T-cell (primary cell): Measurements from ENCODE around the gene RNGTT. TPM values are rescaled to one million over a fixed set of nuclear protein-coding genes. Genes with fewer than 3 reads are reported as not detected.

Experiments used
- ATAC-seq, 4 experiments: fragments of 200-7000 bp in 3 of 4; fragments of 150-1000 bp in 1 of 4; cut with Tn5 transposase; replicated peaks in 1 of 4; 1 replicate in 3 of 4; 2 replicates in 1 of 4; pipeline ENCODE4 v1.10.0; 2021; ENCODE audit warnings: moderate library complexity in 3 of 4, mild to moderate bottlenecking in 2 of 4, moderate number of reproducible peaks in 1 of 4
- CTCF ChIA-PET, 2 donors: fragments of 300-600 bp; sonication (Branson Sonifier 250); formaldehyde crosslinking; loops; one replicate each; lab custom pipeline; 2022; ENCODE audit warnings: antibody characterized with exemption in 2 of 2; lab: Charles Lee
- POLR2A ChIA-PET, 2 donors: fragments of 300-600 bp; sonication (Branson Sonifier 250); formaldehyde crosslinking; loops; one replicate each; lab custom pipeline; 2022; ENCODE audit warnings: antibody characterized with exemption in 2 of 2; lab: Charles Lee
- DNase-seq, 35 experiments: peaks; one replicate each; pipeline versions ENCODE4 v3.0.0 to v3.0.0-alpha.2; 2013 to 2023
- H3K27ac ChIP-seq: one replicate; pipeline ENCODE4 v1.5.1; 2013; ENCODE audit warnings: low read length
- H3K27me3 ChIP-seq, 2 experiments: replicated peaks in 1 of 2; 1 replicate in 1 of 2; 2 replicates in 1 of 2; pipeline versions ENCODE4 v1.6.1 to v1.7.0; 2013; ENCODE audit warnings: low read length in 1 of 2, mixed read lengths in 1 of 2; ENCODE audit not compliant: control insufficient read depth in 2 of 2, insufficient read depth in 2 of 2; ENCODE audit errors: extremely low read depth in 1 of 2
- H3K36me3 ChIP-seq, 2 donors: 1 replicate in 1 of 2; 2 replicates in 1 of 2; pipeline versions ENCODE4 v1.6.1 to v1.7.0; 2013; ENCODE audit warnings: low read length in 1 of 2; ENCODE audit not compliant: control insufficient read depth in 2 of 2, insufficient read depth in 1 of 2; ENCODE audit errors: extremely low read depth in 1 of 2
- H3K4me1 ChIP-seq, 2 experiments: 1 replicate in 1 of 2; 2 replicates in 1 of 2; pipeline versions ENCODE4 v1.6.1 to v1.7.0; 2013; ENCODE audit warnings: low read length in 2 of 2, mixed read lengths in 1 of 2; ENCODE audit not compliant: insufficient read depth in 2 of 2, control insufficient read depth in 1 of 2; ENCODE audit errors: extremely low read depth in 1 of 2
- H3K4me3 ChIP-seq, 2 donors: 1 replicate in 1 of 2; 2 replicates in 1 of 2; pipeline versions ENCODE4 v1.5.1 to v1.7.0; 2013; ENCODE audit warnings: mild to moderate bottlenecking in 2 of 2, low read length in 1 of 2, moderate library complexity in 1 of 2; ENCODE audit not compliant: control insufficient read depth in 1 of 2; ENCODE audit errors: extremely low read depth in 1 of 2
- H3K9me3 ChIP-seq: 2 replicates; pipeline ENCODE4 v1.7.0; 2013
- H3K27ac Mint-ChIP-seq, 2 donors: one replicate each; pipeline ENCODE4 v1.8.0; 2020 to 2021; ENCODE audit warnings: mild to moderate bottlenecking in 2 of 2, mixed read lengths in 2 of 2
- H3K27me3 Mint-ChIP-seq, 2 donors: one replicate each; pipeline ENCODE4 v1.8.0; 2021 to 2022; ENCODE audit warnings: mixed read lengths in 2 of 2
- H3K36me3 Mint-ChIP-seq: one replicate; pipeline ENCODE4 v1.8.0; 2021; ENCODE audit warnings: mixed read lengths
- H3K4me1 Mint-ChIP-seq, 3 donors: one replicate each; pipeline ENCODE4 v1.8.0; 2020 to 2022; ENCODE audit warnings: mixed read lengths in 3 of 3, mild to moderate bottlenecking in 1 of 3
- H3K4me3 Mint-ChIP-seq, 3 donors: one replicate each; pipeline ENCODE4 v1.8.0; 2020 to 2022; ENCODE audit warnings: mild to moderate bottlenecking in 3 of 3, mixed read lengths in 3 of 3, moderate library complexity in 3 of 3
- H3K9me3 Mint-ChIP-seq, 3 donors: one replicate each; pipeline ENCODE4 v1.8.0; 2020 to 2022; ENCODE audit warnings: mixed read lengths in 3 of 3
- WGBS: methylation state at CpG from one replicate; pipeline ENCODE4 v1.1.5; 2013; ENCODE audit warnings: missing lambda C conversion rate; ENCODE audit not compliant: insufficient coverage; 5-methylcytosine and 5-hydroxymethylcytosine counted together
- total RNA-seq, 35 experiments: library from RNA in 6 of 35; stranded (reverse) in 6 of 35; fragments of 120-200 nt in 1 of 35; gene quantifications; one replicate each; pipeline versions ENCODE4 v1.2.1 to v1.2.4 and lab custom pipeline; 2013 to 2026

RNGTT gene
- total RNA-seq, 5 donors from 2014 or later (not counting 1 experiment from before 2014, with no cell fraction given) = 16.6 to 22.2 (median 17.5) TPM

- ATAC-seq (no peak), DNase-seq (no peak)
- no peak overlapping the region for H3K4me3 Mint-ChIP-seq
- no peak overlapping the region for H3K27ac ChIP-seq
- no peak overlapping the region for H3K27ac Mint-ChIP-seq
- peaks cover 30% of the 10 kb centered on the region for H3K36me3 Mint-ChIP-seq
- no peaks in the 10 kb centered on the region for H3K9me3 ChIP-seq
- 100% methylated on average over 1 of the region's 3 CpGs for WGBS
- H3K9me3 Mint-ChIP-seq = no peaks in the 10 kb centered on the region
- POLR2A ChIA-PET = no interaction called here
- H3K36me3 ChIP-seq = peaks cover 8 to 18% of the 10 kb centered on the region in 2 donors
- H3K27me3 Mint-ChIP-seq = no peaks in the 10 kb centered on the region
- H3K4me1 Mint-ChIP-seq = peaks cover 0 to under 1% (median 0%) of the 10 kb centered on the region in 3 donors
- H3K27me3 ChIP-seq = no peaks in the 10 kb centered on the region
- no peaks in the 10 kb centered on the region for H3K4me1 ChIP-seq
- CTCF ChIA-PET = interaction anchor here in 1 of 2 donors (0.6 to 0.7 kb wide), 2 partner anchors 10 to 11 kb away, joined by 3 read pairs; no protein-coding TSS in a partner anchor
- H3K4me3 ChIP-seq = no peak overlapping the region
Observed at GRCh38 chr6:88890394-88890793, 73.0 kb downstream of the RNGTT start.

- no peak overlapping the region for H3K4me3 ChIP-seq
- Mint-ChIP-seq H3K9me3 (no peaks in the 10 kb centered on the region), H3K4me3 (no peak overlapping the region), H3K4me1 (peaks cover 9 to 20% (median 11%) of the 10 kb centered on the region in 3 donors), H3K36me3 (peaks cover 57% of the 10 kb centered on the region), H3K27me3 (no peaks in the 10 kb centered on the region), H3K27ac (no peak overlapping the region)
- no peaks in the 10 kb centered on the region for H3K9me3 ChIP-seq
- ATAC-seq (no peak), DNase-seq (no peak)
- POLR2A ChIA-PET = no interaction called here
- H3K27me3 ChIP-seq = no peaks in the 10 kb centered on the region
- H3K27ac ChIP-seq = no peak overlapping the region
- peaks cover 8 to 12% of the 10 kb centered on the region in 2 donors for H3K36me3 ChIP-seq
- CTCF ChIA-PET = no interaction called here
- no peaks in the 10 kb centered on the region for H3K4me1 ChIP-seq
Observed at GRCh38 chr6:88884361-88884760, 79.1 kb downstream of the RNGTT start.

DNA sequence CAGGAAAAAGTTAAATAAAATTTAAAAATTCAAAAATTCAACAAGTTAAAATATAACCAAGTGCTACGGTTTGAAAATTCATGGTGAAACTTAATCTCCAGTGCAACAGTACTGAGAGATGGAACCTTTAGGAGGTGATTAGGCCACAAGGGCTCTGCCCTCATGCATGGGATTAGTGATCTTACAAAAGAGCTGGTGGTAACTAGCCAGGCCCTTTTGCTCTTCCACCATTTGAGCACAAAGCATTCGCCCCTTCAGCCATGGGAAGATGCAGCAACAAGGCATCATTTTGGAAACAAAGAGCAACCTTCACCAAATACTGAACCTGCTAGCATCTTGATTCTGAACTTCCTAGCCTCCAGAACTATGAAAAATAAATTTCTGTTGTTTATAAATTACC, 80.9 kb downstream of the RNGTT start:
- Histone ChIP-seq H3K9me3 (no peaks in the 10 kb centered on the region), H3K27ac (no peak overlapping the region), H3K4me3 (no peak overlapping the region), H3K27me3 (no peaks in the 10 kb centered on the region), H3K4me1 (no peaks in the 10 kb centered on the region), H3K36me3 (peaks cover 4 to 8% of the 10 kb centered on the region in 2 donors)
- ChIA-PET POLR2A (interaction anchor here in 1 of 2 donors (0.6 kb wide), 1 partner anchor 1317 kb away, joined by 4 read pairs; no protein-coding TSS in a partner anchor), CTCF (interaction anchor here (0.6 to 1.0 kb wide), 5 partner anchors 9 to 1277 kb away, joined by 3 to 7 read pairs (median 4); no protein-coding TSS in a partner anchor)
- ATAC-seq = no peak
- peaks cover 11 to 20% (median 11%) of the 10 kb centered on the region in 3 donors for H3K4me1 Mint-ChIP-seq
- WGBS = no CpG with 5 or more reads among the region's 2 CpGs
- H3K27ac Mint-ChIP-seq = no peak overlapping the region
- DNase-seq = no peak
- no peaks in the 10 kb centered on the region for H3K9me3 Mint-ChIP-seq
- peaks cover 50% of the 10 kb centered on the region for H3K36me3 Mint-ChIP-seq
- no peaks in the 10 kb centered on the region for H3K27me3 Mint-ChIP-seq
- H3K4me3 Mint-ChIP-seq = no peak overlapping the region

GRCh38 chr6:88881451-88881850, 82.0 kb downstream of the RNGTT start:
- H3K4me3 Mint-ChIP-seq = no peak overlapping the region
- DNase-seq = no peak
- Histone ChIP-seq H3K27ac (no peak overlapping the region), H3K36me3 (peaks cover 0 to 8% of the 10 kb centered on the region in 2 donors), H3K4me1 (no peaks in the 10 kb centered on the region), H3K4me3 (no peak overlapping the region), H3K9me3 (no peaks in the 10 kb centered on the region), H3K27me3 (no peaks in the 10 kb centered on the region)
- no peaks in the 10 kb centered on the region for H3K27me3 Mint-ChIP-seq
- H3K9me3 Mint-ChIP-seq = no peaks in the 10 kb centered on the region
- ChIA-PET POLR2A (no interaction called here), CTCF (no interaction called here)
- no peak for ATAC-seq
- H3K27ac Mint-ChIP-seq = no peak overlapping the region
- H3K4me1 Mint-ChIP-seq = peaks cover 11 to 20% (median 11%) of the 10 kb centered on the region in 3 donors
- 90% methylated on average over 1 of the region's 1 CpG for WGBS
- peaks cover 40% of the 10 kb centered on the region for H3K36me3 Mint-ChIP-seq

GRCh38 chr6:88880021-88880420, 83.4 kb downstream of the RNGTT start:
- Mint-ChIP-seq H3K9me3 (no peaks in the 10 kb centered on the region), H3K27me3 (no peaks in the 10 kb centered on the region), H3K27ac (no peak overlapping the region), H3K36me3 (peaks cover 26% of the 10 kb centered on the region), H3K4me1 (peaks cover 11 to 16% (median 13%) of the 10 kb centered on the region in 3 donors), H3K4me3 (no peak overlapping the region)
- DNase-seq (no peak), ATAC-seq (no peak)
- no peaks in the 10 kb centered on the region for H3K9me3 ChIP-seq
- no peaks in the 10 kb centered on the region for H3K4me1 ChIP-seq
- ChIA-PET POLR2A (interaction anchor here in 1 of 2 donors (0.6 kb wide), 1 partner anchor 1291 kb away, joined by 4 read pairs; the partner anchor contains the start of gene RARS2), CTCF (interaction anchor here in 1 of 2 donors (0.7 kb wide), 1 partner anchor 10 kb away, joined by 3 read pairs; no protein-coding TSS in a partner anchor)
- no peak overlapping the region for H3K27ac ChIP-seq
- H3K27me3 ChIP-seq = no peaks in the 10 kb centered on the region
- H3K36me3 ChIP-seq = no peaks in the 10 kb centered on the region
- no CpG with 5 or more reads among the region's 2 CpGs for WGBS
- no peak overlapping the region for H3K4me3 ChIP-seq

DNA sequence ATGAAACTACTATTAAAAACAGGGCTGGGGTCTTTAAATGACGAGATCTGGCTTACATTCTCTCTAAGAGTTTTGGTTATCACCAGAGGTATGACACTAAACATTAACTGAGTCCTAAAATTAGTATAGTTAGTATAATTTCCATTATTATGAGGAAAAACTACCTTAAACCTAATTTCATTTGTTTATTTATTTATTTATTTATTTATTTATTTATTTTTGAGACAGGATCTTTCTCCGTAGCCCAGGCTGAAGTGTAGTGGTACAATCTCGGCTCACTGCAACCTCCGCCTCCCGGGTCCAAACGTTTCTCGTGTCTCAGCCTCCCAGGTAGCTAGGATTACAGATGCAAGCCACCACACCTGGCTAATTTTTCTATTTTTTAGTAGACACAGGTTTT, 85.5 kb downstream of the RNGTT start:
- H3K36me3 Mint-ChIP-seq = peaks cover 6% of the 10 kb centered on the region
- POLR2A ChIA-PET = interaction anchor here in 1 of 2 donors (0.6 kb wide), 1 partner anchor 41 kb away, joined by 4 read pairs; no protein-coding TSS in a partner anchor
- no peaks in the 10 kb centered on the region for H3K9me3 Mint-ChIP-seq
- DNase-seq = no peak
- no peaks in the 10 kb centered on the region for H3K27me3 ChIP-seq
- no peaks in the 10 kb centered on the region for H3K4me1 ChIP-seq
- H3K36me3 ChIP-seq = no peaks in the 10 kb centered on the region
- no peak for ATAC-seq
- CTCF ChIA-PET = no interaction called here
- no peaks in the 10 kb centered on the region for H3K27me3 Mint-ChIP-seq
- no peaks in the 10 kb centered on the region for H3K9me3 ChIP-seq
- no peak overlapping the region for H3K4me3 Mint-ChIP-seq
- H3K4me3 ChIP-seq = no peak overlapping the region
- WGBS = 100% methylated on average over 5 of the region's 7 CpGs
- peaks cover 7 to 19% (median 12%) of the 10 kb centered on the region in 3 donors for H3K4me1 Mint-ChIP-seq
- H3K27ac Mint-ChIP-seq = no peak overlapping the region
- H3K27ac ChIP-seq = no peak overlapping the region
